C4-2B (cell line): ENCODE data around the gene KIF18A.

Experiments used
- CTCF ChIP-seq: fragments of 450-650 bp; conservative IDR thresholded peaks from 2 replicates; pipeline ENCODE4 v1.5.1; 2017; ENCODE audit warnings: mild to moderate bottlenecking
- ZFX ChIP-seq: fragments of 450-650 bp; IDR thresholded peaks from 2 replicates; pipeline ENCODE4 v1.6.1; 2017

GRCh38 chr11:27996066-27996465 lies 111.9 kb downstream of the KIF18A start:
- TF ChIP-seq CTCF: no peak
- TF ChIP-seq ZFX: no peak
